Endothelial cell (in vitro differentiated cells): ENCODE results near the gene PRKCH. TPM values are rescaled to one million over a fixed set of nuclear protein-coding genes. Genes with fewer than 3 reads are reported as not detected.

ENCODE experiments used
- DNase-seq: peaks from one replicate; pipeline ENCODE4 v3.0.0; 2021; ENCODE audit warnings: low spot score
- H3K27ac Mint-ChIP-seq: one replicate; pipeline ENCODE4 v1.8.0; 2021; ENCODE audit warnings: mixed read lengths, inconsistent platforms; ENCODE audit not compliant: unreplicated experiment
- H3K27me3 Mint-ChIP-seq: one replicate; pipeline ENCODE4 v1.8.0; 2021; ENCODE audit warnings: mild to moderate bottlenecking, moderate library complexity, mixed read lengths, inconsistent platforms; ENCODE audit not compliant: unreplicated experiment
- H3K36me3 Mint-ChIP-seq: one replicate; pipeline ENCODE4 v1.8.0; 2021; ENCODE audit warnings: mild to moderate bottlenecking, low read depth, mixed read lengths, inconsistent platforms; ENCODE audit not compliant: unreplicated experiment
- H3K4me1 Mint-ChIP-seq: one replicate; pipeline ENCODE4 v1.8.0; 2021; ENCODE audit warnings: mild to moderate bottlenecking, mixed read lengths, inconsistent platforms; ENCODE audit not compliant: unreplicated experiment
- H3K4me3 Mint-ChIP-seq: one replicate; pipeline ENCODE4 v1.8.0; 2021; ENCODE audit warnings: mild to moderate bottlenecking, mixed read lengths, inconsistent platforms; ENCODE audit not compliant: unreplicated experiment
- H3K9me3 Mint-ChIP-seq: one replicate; pipeline ENCODE4 v1.8.0; 2021; ENCODE audit warnings: mixed read lengths, inconsistent platforms; ENCODE audit not compliant: unreplicated experiment
- total RNA-seq: library from RNA; stranded (reverse); fragmentation: NEBNext Ultra II Directional; extraction: Animal tissue kit (Norgen Biotek cat#: 25700); gene quantifications from one replicate; pipeline ENCODE4 v1.2.1, GENCODE V29; 2021; ENCODE audit not compliant: unreplicated experiment
- TF ChIP-seq, protein P1 (sequence below): fragments of 200-600 bp; sonication (generic); IDR thresholded peaks from one replicate; pipeline ENCODE4 v1.5.0; 2021; ENCODE audit warnings: antibody characterized with exemption; ENCODE audit not compliant: unreplicated experiment

The PRKCH gene
- total RNA-seq, 1 donor from 2014 or later, result 42.5 TPM

DNA sequence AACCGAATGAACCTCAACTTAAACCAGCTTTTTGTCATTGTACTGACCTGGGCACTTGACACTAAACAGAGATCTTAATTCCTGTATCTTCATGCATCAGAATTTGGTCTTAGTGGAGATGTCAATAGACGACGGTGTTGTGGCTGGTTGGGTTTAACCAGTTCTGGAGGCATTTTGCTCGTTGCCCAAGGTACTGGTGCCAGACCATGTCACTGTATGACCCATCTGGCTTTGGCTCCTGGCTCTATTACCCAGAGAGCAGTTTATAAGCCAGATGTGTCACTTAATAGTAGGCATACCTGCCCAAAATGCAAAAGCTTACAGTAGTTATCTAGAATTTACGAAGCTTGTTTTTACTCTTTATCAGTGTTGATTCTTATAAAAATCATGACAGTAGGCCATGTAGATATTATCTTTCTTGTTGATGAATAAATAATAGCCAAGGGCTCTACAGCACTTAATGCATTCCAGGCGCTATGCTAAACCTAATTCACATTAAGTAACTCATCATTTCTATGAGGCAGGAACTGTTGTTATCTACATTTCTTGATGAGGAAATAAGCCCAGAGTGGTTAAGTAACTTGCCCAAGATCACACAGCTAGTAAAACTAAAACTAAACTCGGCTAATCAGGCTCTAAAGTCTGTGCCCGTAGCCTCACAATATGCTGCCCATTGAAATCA is 194.2 kb downstream of the PRKCH start:
- Mint-ChIP-seq H3K4me1 (peaks cover 8% of the 10 kb centered on the region), H3K36me3 (no peaks in the 10 kb centered on the region), H3K27me3 (no peaks in the 10 kb centered on the region), H3K27ac (no peak overlapping the region), H3K4me3 (no peak overlapping the region), H3K9me3 (no peaks in the 10 kb centered on the region)
- TF ChIP-seq, protein P1, sequence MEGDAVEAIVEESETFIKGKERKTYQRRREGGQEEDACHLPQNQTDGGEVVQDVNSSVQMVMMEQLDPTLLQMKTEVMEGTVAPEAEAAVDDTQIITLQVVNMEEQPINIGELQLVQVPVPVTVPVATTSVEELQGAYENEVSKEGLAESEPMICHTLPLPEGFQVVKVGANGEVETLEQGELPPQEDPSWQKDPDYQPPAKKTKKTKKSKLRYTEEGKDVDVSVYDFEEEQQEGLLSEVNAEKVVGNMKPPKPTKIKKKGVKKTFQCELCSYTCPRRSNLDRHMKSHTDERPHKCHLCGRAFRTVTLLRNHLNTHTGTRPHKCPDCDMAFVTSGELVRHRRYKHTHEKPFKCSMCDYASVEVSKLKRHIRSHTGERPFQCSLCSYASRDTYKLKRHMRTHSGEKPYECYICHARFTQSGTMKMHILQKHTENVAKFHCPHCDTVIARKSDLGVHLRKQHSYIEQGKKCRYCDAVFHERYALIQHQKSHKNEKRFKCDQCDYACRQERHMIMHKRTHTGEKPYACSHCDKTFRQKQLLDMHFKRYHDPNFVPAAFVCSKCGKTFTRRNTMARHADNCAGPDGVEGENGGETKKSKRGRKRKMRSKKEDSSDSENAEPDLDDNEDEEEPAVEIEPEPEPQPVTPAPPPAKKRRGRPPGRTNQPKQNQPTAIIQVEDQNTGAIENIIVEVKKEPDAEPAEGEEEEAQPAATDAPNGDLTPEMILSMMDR, result no peak
- no peak for DNase-seq

DNA sequence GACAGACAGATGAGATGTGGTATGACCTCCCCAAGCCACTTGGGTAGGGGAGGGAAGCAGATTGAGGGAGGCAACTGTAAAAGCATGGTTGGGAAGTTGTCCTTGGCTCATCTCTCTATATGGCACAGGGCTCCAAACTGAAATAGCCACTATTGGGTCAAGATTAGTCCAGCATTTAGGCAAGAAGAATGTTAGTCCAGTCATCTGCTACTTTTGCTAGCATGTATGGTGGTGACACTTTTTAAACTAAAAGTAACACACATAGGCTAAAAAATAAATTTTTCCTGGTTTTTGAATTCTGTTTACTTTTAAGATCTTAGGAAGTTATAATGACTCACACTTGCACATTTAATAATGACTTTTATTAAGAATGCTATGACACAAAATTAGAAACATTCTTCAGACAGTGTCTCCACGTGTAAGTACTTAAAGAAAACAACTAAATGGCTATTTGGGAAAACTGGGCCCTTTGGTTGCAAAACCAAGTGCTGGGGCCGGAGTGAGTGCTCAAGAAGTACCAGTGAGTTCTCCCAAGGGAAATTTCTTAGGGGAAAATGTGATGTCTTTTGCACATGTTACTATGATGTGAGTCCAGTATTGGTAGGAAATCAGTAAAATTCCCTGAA is 194.9 kb downstream of the PRKCH start:
- H3K4me1 Mint-ChIP-seq, result peaks cover 8% of the 10 kb centered on the region
- no peak overlapping the region for H3K27ac Mint-ChIP-seq
- no peak for DNase-seq
- H3K36me3 Mint-ChIP-seq, result no peaks in the 10 kb centered on the region
- H3K9me3 Mint-ChIP-seq, result no peaks in the 10 kb centered on the region
- H3K4me3 Mint-ChIP-seq, result no peak overlapping the region
- TF ChIP-seq, protein P1, result no peak
- no peaks in the 10 kb centered on the region for H3K27me3 Mint-ChIP-seq

DNA sequence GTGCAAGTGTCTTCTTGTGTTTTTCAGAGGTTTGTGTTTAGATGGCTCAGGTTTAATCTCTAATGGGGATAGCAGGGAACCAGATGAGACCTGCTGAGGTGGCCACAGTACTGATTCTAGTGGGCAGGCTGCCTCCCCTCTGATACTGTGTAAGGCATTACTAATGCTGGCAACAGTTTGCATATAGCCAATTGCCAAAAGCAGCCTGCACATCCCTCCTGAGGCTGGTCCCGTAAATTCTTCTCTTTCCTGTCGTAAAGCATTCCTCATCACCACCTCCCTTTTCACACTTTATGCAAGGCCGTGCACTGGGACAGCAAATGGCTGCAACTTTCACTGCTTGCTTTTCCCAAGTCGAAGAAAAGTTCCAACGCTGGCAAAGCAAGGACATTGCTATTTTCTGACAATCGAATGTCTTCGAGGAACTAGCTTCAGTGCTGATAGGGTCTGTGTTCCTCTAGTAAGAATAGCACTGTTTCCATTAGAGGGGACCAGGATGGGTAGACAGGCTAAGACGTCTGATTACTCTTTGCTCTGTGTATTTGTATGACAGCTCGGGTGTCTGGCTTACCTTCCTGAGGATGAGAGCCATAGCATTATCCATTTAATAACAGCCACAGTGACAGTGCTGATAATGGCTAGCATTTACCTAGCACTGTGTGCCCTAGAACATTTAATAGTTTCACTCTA is 195.7 kb downstream of the PRKCH start:
- no peak overlapping the region for H3K4me3 Mint-ChIP-seq
- peaks cover 8% of the 10 kb centered on the region for H3K4me1 Mint-ChIP-seq
- no peaks in the 10 kb centered on the region for H3K36me3 Mint-ChIP-seq
- H3K9me3 Mint-ChIP-seq, result no peaks in the 10 kb centered on the region
- no peak overlapping the region for H3K27ac Mint-ChIP-seq
- no peak for DNase-seq
- TF ChIP-seq, protein P1, result no peak
- peaks cover 4% of the 10 kb centered on the region for H3K27me3 Mint-ChIP-seq

DNA sequence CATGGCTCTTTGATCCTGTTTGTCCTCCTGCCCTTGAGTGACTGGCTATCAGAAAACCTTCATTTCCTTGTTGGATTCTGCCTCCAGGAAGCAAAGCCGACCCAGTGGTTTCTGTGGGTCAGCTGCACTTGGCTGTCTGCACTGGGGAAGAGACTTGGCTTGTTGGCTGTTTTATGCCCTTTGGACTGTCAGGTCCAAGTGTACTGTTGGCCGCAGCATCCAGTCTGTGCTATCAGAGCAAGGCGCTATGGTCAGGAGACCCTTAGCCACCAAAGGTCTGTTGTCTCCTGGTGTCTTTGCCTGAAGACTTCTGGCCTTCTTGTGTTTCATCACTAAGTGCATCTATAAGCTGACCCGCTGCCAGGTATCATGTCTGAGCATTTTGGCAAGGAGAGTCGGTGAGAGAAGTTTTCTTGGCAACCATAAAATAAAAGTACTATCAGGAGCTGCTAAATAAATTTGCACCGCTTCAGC is 196.6 kb downstream of the PRKCH start:
- Mint-ChIP-seq H3K9me3 (no peaks in the 10 kb centered on the region), H3K27ac (no peak overlapping the region), H3K4me3 (no peak overlapping the region), H3K36me3 (peaks cover 5% of the 10 kb centered on the region), H3K4me1 (peaks cover 8% of the 10 kb centered on the region), H3K27me3 (peaks cover 5% of the 10 kb centered on the region)
- TF ChIP-seq, protein P1, result no peak
- no peak for DNase-seq
